RPMI8226 (cell line): ENCODE measurements around the gene CDC42EP4.
"Not testable (repeated sequence)": the region's sequence is repeated elsewhere in the genome, so short reads cannot be mapped to it uniquely, and the experiment has no call there.

ENCODE experiments used
- DNase-seq: peaks from one replicate; pipeline ENCODE4 v3.0.0-alpha.2; 2015

CDC42EP4 gene

GRCh38 chr17:73318836-73319235, 7.0 kb upstream of the CDC42EP4 start:
- DNase-seq = no peak

DNA sequence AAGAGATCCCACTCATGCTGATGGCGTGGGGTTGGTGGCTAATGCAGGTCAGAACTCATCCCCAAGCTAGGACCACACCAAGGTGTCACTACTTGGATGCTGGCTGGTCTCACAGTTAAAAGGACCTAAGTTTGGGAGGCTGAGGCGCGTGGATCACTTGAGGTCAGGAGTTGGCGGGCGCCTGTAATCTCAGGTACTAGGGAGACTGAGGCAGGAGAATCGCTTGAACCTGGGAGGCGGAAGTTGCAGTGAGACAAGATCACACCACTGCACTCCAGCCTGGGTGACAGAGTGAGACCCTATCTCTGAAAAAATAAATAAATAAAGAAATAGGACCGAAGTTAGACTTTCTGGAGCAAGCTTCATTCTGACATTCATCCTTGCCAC, 6.6 kb upstream of the CDC42EP4 start:
- DNase-seq = no peak

DNA sequence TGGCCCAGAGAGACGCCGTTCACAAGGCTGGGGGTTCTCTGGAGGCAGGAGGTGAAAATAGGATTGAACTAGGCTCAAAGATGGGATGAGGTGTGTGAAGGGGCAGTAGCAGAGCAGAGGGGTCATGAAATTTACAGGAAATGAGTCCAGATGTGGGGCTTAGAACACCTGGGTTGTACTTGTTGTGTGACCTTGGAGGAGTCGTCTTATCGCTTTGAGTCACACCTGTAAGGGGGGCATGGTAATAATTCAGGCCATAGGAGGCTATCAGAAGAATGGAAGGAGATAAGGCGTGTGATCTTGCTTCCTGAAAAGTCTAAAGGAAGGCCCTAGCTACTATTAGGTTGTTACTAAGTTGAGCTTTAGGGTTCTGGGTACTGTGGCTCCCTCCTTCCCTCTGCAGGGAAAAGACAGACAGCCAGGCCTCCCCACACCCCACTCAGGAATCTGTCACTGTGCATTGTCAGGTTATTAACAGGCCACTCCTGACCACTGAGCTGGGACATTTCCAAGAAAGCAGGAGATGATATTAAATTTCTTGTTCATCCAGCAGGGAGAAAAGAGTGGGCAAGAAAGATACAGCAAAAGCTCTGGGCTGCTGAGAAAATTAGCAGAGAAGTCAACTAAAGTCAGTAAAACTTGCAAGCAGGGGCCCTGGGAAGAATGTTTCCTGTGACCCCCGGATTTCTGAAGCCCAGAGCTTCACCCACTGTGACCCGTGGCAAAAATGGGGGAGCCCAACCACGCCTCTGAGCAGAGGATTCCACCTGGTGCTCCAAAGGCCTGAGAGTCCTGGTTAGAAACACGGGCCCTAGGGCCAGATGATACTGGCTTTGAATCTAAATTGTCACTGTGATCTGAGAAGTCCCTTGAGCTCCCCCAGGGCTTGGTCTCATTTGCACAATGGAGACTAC, 6.0 kb upstream of the CDC42EP4 start:
- no peak for DNase-seq

- no peak for DNase-seq
Observed at GRCh38 chr17:73316919-73317505, 5.2 kb upstream of the CDC42EP4 start.

DNA sequence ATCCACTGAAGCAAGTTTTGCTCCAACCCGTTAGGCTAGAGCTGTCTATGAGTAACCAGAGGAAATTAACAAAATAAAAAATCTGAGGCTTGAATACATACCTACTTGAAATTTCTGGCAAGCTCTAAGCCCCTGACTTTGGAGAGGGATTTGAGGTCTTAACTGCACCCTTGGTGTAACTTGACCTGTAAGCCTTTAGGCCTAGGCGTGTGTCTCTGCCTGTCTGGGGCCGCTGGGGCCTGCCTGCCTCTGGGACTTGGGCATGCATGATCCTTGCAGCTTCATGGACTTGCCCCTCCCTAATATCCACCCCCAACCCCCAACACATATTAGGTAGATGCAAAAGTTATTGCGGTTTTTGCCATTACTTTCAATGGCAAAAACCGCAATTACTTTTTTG, 3.7 kb upstream of the CDC42EP4 start:
- DNase-seq = no peak

GRCh38 chr17:73313526-73314127, 1.8 kb upstream of the CDC42EP4 start:
- DNase-seq = no peak

DNA sequence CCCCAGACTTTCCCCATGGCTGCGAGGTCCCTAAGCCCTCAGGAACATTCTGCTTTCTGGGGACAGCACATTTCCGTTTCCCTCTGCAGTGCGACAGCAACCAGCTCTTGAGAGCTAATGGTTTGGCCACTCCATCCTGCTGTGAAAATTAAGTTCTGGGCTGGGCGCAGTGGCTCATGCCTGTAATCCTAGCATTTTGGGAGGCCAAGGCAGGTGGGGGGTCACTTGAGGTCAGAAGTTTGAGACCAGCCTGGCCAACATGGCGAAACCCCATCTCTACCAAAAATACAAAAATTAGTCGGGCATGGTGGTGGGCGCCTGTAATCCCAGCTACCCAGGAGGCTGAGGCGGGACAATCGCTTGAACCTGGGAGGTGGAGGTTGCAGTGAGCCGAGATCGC, 1.1 kb upstream of the CDC42EP4 start:
- not testable (repeated sequence) for DNase-seq

DNA sequence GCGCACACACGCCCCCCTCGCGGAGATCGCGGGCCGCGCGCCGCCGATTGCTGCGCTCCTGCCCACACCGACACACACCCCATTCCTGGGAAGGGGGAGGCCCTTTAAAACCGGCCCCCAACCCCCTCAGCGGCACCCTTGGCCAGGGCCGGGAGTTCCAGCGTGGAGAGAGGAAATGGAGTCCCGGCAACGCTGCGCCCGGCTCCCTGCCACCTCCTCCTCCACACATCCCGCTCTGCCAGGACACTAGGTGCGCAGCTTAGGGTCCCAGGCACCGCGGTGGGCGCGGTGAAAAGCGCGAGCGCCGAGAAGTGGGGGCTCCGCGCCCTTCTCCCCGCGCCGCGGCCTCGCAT, 397 bp downstream of the CDC42EP4 start:
- no peak for DNase-seq

DNA sequence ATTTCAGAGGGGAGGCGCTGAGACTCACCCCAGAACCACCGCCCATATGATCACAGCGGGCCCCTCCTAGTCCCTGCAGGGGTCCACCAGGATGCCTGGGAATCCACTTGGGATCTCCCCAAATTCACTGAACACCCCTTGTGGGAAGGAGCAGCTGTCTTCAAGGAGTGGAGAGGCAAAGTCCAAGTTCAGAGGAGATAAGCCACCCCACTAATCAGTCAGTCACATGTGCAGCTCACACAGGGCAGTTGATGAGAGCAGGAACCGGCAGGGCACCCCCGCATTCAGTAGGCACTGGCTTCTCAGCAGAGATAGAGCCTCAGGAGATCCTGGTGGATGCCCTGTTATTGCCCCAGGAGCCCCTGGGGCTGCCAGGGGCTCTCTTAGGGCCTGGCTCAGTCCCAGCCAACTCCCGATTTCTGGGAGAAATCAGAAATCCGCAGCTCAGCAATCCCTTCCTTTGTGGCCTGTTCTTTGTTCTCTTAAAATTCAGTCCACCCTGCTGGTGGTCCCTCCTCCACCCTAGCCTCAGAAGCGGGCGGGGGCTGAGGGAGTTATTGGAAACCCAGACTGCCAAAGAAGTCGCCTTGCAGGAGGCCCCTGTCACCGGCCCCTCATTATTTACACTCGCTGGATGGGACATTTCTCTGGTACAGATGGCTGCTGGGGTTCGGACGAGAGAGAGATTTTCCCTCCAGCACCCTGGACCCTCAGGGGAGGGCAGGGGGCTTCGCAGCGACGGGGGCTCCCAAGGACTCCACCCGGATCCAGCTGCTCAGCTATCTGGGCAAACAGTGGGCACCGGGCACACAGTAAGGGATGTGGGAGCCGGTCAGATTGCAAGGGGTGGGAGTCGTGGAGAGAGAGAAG, 1.8 kb downstream of the CDC42EP4 start:
- DNase-seq = no peak

GRCh38 chr17:73308959-73309358, 2.8 kb downstream of the CDC42EP4 start:
- not testable (repeated sequence) for DNase-seq

DNA sequence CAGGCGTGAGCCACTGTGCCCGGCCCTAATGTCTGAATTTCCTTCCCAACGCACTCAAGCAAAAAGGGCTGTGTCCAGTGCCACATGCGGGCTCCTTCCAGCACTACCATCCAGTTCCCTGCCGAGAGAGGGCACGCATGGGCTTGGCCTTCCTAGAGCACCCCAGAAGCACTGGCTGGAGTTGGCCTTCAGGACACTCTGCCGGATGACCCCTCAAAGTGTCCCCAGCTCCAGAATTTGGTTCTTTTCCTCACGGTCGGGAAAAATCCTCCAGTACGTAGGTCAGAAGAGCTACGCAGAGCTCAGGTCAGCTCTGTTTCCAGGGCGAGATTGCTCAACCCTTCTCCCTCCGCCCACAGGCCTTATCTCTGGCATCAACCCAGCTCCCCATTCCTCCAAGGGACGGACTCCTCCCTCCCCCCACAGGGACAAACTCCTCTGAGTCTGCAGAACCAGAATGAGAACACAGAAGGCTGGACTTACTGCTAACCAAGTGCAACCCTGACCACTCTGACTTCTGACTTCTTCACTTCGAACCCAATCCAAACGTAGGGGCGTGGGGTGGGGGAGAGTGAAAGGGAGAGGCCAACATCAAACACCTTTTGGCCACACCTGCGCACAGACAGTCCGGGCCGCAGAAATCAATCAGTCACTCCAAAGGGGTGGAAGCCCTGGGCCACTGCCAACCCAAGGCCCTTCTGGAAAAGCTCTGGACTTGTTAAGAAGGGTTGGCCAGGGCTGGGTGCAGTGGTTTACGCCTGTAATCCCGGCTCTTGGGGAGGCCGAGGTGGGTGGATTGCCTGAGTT, 3.6 kb downstream of the CDC42EP4 start:
- no peak for DNase-seq

- no peak for DNase-seq
Observed at GRCh38 chr17:73307130-73307529, 4.7 kb downstream of the CDC42EP4 start.

DNA sequence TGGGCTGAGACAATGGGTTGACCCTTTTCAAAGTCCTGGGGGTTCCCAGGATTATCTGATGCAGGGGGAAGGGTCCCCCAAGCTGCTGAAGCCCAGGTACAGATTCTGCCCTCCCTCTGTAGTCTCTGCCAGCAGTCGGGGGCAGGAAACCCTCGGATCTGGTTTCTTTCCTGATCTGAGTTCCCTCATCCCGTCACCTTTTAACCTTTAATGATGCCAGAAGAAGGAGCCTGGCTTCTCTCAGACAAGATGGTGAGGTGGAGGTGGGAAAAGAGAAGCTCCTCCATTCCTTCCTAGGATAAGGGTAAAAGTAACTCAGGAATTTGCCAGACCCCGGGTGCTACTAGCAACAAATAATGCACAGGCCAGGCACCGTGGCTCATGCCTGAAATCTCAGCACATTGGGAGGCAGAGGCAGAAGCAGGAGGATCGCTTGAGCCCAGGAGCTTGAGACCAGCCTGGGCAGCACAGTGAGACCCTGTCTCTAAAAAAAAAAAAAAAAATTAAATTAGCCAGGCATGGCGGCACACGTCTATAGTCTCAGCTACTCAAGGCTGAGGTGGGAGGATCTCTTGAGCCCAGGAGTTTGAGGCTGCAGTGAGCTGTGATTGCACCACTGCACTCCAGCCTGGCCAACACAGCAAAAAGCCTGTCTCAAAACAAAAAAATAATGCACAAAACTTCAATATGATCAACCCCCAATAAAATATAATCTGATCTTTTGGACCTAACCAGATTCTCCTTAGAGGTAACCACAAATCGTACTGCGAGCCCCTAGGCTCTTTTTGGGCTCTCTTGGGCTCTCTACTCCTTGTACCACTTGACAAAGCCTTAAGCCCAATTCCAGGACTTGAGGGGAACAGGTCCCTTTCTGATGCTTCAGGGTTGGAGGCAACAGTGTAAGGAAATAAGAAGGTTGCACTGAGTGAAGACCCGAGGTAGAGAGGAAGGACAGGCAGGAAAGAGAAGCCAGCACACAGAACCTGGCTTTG, 5.7 kb downstream of the CDC42EP4 start:
- DNase-seq = no peak

- no peak for DNase-seq
Observed at GRCh38 chr17:73304971-73305812, 6.6 kb downstream of the CDC42EP4 start.

DNA sequence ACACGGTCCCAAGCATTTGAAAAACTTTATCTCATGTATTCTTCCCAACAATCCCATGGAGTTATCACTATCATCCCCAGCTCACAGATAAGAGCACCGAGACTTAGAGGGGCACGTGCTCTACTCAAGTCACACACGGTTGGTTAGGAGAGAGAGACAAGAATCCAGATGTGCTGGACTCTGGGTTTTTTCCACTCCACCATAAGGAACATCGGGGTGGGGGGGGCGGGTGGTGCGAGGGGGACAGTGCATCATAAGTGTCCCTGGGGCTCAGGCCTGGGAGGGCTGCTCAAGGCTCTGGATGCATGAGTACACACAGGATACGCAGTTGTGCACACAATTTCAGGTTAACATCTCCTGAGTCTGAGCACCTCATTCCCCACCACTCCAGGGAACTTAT, 7.4 kb downstream of the CDC42EP4 start:
- no peak for DNase-seq

DNA sequence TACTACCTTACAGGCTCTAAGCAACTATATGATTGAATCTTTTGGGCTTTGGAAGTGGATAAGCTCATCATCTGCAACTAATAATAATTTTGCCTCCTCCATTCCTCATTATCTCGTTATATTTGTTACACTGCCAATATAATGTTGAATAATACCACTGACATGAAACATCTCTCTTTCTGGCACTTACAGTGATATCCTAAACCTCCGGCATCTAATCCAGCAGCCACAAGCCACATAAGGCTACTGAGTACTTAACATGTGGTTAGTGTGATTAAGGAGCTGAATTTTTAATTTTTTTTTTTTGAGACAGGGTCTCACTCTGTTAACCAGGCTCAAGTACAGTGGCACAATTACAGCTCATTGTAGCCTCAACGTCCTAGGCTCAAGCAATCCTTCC, 9.6 kb downstream of the CDC42EP4 start:
- no peak for DNase-seq

DNA sequence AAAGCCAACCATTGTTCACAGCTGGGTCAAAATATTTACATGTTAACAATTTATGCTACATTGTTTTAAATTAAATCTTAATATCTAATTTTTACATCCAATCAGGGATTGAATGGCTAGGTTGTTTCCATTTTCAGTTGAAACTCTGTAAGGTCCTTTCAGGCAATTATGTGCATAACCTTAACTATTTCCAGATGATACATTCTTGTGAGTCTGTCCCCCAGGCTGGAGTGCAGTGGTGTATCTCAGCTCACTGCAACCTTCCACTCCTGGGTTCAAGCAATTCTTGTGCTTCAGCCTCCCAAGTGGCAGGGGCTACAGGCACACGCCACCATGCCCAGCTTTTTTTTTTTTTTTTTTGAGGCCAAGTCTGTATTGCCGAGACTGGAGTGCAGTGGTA, 10.4 kb downstream of the CDC42EP4 start:
- no peak for DNase-seq

- no peak for DNase-seq
Observed at GRCh38 chr17:73300392-73300791, 11.4 kb downstream of the CDC42EP4 start.

GRCh38 chr17:73297934-73298861, 13.6 kb downstream of the CDC42EP4 start:
- DNase-seq = no peak
